GM18505 (cell line): ENCODE measurements around the gene THADA.

Experiments
- ATAC-seq: cut with Tn5 transposase; IDR thresholded peaks from one replicate; pipeline ENCODE4 v1.9.1; 2021; ENCODE audit not compliant: unreplicated experiment
- POLR2A ChIP-seq: IDR thresholded peaks from 4 replicates; pipeline ENCODE4 v1.6.1; 2011; ENCODE audit warnings: borderline replicate concordance; ENCODE audit not compliant: insufficient read depth, insufficient read length; ENCODE audit errors: extremely low read depth

The THADA gene

GRCh38 chr2:43273529-43273928 is 322.3 kb downstream of the THADA start:
- no peak for ATAC-seq
- TF ChIP-seq POLR2A: no peak

GRCh38 chr2:43270930-43271615 is 324.8 kb downstream of the THADA start:
- TF ChIP-seq POLR2A: no peak
- no peak for ATAC-seq

- no peak for ATAC-seq
- no peak for TF ChIP-seq POLR2A
These were observed 325.4 kb downstream of the THADA start for GRCh38 chr2:43270461-43270860.

- no peak for ATAC-seq
- TF ChIP-seq POLR2A: no peak
These were observed 326.1 kb downstream of the THADA start for GRCh38 chr2:43269706-43270105.

DNA sequence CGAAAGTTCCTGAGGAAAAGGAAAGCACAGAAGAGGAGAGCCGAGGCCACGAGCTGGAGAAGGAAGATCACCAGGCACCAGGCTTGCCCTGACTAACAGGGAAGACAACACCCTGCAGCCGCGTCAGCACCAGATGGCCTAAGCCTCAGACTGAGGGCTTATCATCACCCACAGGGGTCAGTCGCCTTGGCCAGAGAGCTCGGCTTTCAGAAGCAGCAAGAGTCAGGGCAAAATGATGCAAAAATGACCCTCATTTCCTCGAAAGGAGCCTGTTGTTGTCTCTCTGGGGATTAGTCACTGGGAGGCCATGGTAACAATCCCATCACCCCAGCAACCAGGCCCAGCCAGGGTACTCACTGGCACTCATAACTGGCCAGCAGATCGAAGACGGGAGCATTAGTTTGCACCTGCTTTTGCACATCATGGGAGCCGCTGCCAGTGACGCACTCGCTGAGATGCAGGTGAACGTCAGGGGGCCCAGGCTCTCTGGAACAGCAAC is 326.7 kb downstream of the THADA start:
- no peak for ATAC-seq
- no peak for TF ChIP-seq POLR2A

- no peak for ATAC-seq
- TF ChIP-seq POLR2A: no peak
These were observed 327.5 kb downstream of the THADA start for GRCh38 chr2:43268066-43268953.

- TF ChIP-seq POLR2A: no peak
- no peak for ATAC-seq
These were observed 328.5 kb downstream of the THADA start for GRCh38 chr2:43267381-43267780.

DNA sequence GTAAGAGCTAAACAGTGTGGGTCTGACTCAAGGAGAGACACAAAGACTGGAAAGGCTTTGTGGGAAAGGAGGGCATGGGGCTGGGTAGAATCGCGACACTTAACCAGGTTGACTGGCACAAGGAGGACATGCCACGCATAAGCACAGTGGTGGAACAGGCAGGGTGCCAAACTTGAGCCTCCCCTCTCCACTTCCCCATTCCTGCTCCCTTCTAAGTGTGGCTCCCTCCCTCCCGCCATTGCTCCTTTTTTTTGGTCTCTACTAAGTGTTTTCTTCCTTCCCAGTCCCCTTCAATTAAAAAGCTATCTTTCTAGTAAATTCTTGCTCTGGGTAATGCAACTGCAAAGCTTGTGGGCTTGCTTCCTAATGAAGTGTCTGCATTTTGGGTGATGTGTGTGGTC is 329.1 kb downstream of the THADA start:
- ATAC-seq: no peak
- no peak for TF ChIP-seq POLR2A

DNA sequence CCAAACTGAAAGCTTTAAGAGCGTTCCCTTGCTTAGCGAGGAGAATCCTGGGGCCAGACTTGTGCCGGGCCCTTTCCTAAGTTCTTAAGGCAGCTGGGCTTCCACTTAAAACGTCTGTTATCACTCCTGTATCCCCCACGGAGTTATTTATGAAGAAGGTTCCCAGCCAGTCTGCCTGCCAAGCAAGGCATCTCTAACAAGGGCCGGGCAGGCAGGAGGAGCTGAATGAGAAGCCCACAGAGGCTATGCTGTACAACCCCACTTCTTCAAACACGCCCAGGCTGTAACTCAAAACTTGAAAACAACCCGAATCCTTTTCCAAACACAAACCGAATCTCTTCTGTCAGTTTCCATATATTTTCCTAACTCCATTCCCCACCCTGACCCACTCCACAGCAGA is 330.4 kb downstream of the THADA start:
- no peak for TF ChIP-seq POLR2A
- ATAC-seq: no peak

DNA sequence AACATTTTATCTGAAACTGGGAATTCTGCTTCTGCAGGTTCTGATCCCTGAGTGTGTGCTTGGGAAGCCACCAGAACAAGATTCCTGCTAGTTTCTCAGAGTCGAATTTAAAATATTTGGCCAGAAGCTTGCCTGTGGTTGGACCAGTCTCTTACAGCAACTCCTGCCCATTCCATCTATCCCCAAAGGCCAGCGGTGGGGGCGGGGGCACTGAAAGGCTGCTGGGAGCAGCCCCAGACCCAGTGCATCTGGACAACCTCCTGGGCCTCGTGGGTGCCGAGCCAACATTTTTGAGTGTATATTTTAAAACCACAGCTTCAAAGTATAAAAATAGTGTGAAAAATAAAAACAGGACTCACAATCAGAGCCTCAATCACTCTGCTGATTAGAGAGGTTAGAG is 330.8 kb downstream of the THADA start:
- ATAC-seq: no peak
- TF ChIP-seq POLR2A: no peak

DNA sequence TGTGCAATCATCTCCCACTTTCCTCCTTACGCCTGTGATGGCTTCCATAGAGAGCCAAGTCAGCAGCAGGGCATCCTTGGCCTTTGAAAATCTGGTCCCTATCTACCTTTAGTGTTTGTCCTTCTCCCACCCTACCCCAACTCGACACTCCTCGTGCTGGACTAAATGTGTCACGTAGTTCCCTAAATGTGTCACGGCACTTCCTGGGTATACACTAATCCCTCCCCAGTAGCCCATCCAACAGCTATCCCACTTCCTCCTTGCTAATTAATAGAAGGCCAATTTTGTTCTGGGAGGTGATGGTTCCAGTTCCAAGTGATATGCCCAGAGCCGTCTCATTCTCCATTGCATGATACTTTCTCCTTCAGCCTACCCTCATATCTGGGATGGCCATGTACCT is 332.9 kb downstream of the THADA start:
- ATAC-seq: no peak
- TF ChIP-seq POLR2A: no peak

DNA sequence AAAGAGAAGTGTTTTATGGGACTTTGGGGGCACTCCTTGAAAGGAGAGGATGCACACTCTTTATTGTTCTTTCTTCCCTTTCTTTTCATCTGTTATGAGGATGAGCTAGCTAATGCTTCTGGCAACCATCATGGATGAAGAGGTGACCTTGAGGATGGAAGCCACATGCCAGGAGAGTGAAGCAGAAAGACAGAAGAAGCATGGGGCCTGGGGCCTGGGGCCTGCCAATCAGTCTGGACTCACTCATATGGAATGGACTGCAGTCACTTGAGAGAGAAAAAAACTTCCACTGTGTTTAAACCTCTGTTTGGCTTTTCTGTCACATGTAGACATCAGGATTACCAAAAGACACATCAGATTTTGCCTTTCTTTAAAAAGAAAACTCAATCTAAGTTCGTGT is 333.6 kb downstream of the THADA start:
- ATAC-seq: no peak
- no peak for TF ChIP-seq POLR2A

DNA sequence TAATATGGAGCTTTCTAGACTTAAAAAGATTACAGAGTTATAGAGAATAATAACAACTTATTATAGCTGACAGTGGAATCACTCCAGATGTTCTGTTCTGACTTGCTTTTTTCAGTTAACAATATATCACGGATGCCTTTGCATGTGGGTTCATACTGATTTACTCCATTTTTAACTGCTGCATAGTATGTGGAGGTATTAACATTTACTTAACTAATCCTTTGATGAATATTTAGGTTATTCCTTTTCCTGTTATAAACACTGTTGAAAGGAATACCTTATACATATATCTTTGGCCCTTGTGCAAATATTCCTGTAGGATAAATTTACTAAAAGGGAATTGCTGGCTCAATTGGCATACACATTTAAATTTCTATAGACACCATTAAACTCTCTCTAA is 336.3 kb downstream of the THADA start:
- ATAC-seq: no peak
- no peak for TF ChIP-seq POLR2A

DNA sequence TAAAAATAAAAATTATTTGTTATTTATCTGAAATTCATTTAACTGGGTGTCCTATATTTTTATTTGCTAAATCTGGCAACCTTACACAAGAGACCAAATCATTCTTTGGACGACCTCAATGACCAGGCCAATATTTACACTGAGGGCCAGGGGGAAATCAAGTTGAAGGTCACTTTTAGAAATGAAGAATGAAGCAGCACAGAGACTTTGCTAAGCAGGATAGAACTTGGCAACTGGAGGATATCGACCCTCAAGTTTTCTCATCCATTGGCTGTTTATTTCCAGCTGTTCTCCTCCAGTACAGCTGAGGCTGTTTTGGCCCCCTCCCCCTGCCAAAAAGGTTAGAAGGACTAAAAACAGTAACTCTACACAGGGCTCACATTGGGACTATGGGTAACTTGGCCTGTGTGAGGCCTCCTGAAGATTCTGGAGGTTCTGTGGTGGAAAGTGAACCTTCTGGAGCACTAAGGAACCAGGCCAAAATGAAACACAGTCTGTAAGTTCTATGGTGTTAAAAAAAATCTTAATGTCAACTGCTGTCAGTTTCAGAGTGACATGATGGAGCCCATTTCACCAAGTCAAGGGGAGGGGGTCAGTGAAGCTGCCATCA is 337.2 kb downstream of the THADA start:
- no peak for TF ChIP-seq POLR2A
- no peak for ATAC-seq

GRCh38 chr2:43255296-43255910 is 340.4 kb downstream of the THADA start:
- TF ChIP-seq POLR2A: no peak
- no peak for ATAC-seq
